IPS-15b (cell line): Measurements from ENCODE around the gene PA2G4.

Experiments used
- H3K27me3 ChIP-seq: one replicate; pipeline ENCODE4 v1.6.1; 2013; ENCODE audit warnings: low read length; ENCODE audit not compliant: control insufficient read depth, insufficient read depth
- H3K36me3 ChIP-seq: one replicate; pipeline ENCODE4 v1.6.1; 2013; ENCODE audit warnings: low read length; ENCODE audit not compliant: control insufficient read depth, insufficient read depth
- H3K4me1 ChIP-seq: one replicate; pipeline ENCODE4 v1.6.1; 2013; ENCODE audit warnings: mild to moderate bottlenecking, low read length; ENCODE audit not compliant: control insufficient read depth, insufficient read depth
- H3K4me3 ChIP-seq: one replicate; pipeline ENCODE4 v1.5.1; 2013; ENCODE audit warnings: low read depth, low read length
- H3K9ac ChIP-seq: one replicate; pipeline ENCODE4 v1.6.1; 2013; ENCODE audit warnings: low read depth, mild to moderate bottlenecking, low read length
- H3K9me3 ChIP-seq: one replicate; pipeline ENCODE4 v1.6.1; 2013; ENCODE audit warnings: mild to moderate bottlenecking, low read length; ENCODE audit not compliant: control insufficient read depth, insufficient read depth

PA2G4 gene

DNA sequence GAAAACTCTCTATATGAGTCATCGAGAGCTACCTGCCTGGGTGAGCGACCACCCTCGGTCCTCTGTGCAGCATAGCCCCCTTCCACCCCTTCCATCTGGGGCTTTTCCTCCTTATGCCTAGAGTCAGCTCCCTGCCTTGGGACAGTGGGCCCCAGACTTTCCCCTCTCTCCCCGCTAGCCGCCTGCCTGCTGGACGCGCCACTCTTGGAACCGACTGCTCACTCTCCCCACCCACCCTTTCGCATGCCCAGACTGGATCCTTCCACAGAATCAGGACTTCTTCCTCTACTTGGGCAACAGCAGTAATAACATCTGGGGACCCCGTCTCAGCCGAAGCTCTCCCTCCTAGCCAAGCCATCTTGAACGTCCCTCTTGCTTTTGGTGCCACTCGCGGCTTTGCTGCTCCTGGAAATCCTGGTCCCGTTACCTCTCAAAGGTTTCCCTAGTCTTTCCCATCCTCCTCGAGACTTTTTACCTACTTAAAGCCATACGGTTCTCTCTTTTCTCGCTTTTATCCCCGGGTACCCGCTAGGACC is 24.4 kb downstream of the PA2G4 start:
- Histone ChIP-seq H3K9ac (peak overlapping the region; percentile 74), H3K9me3 (no peaks in the 10 kb centered on the region), H3K36me3 (peaks cover 25% of the 10 kb centered on the region), H3K4me1 (peaks cover 12% of the 10 kb centered on the region), H3K27me3 (no peaks in the 10 kb centered on the region), H3K4me3 (peak overlapping the region; percentile 93)

DNA sequence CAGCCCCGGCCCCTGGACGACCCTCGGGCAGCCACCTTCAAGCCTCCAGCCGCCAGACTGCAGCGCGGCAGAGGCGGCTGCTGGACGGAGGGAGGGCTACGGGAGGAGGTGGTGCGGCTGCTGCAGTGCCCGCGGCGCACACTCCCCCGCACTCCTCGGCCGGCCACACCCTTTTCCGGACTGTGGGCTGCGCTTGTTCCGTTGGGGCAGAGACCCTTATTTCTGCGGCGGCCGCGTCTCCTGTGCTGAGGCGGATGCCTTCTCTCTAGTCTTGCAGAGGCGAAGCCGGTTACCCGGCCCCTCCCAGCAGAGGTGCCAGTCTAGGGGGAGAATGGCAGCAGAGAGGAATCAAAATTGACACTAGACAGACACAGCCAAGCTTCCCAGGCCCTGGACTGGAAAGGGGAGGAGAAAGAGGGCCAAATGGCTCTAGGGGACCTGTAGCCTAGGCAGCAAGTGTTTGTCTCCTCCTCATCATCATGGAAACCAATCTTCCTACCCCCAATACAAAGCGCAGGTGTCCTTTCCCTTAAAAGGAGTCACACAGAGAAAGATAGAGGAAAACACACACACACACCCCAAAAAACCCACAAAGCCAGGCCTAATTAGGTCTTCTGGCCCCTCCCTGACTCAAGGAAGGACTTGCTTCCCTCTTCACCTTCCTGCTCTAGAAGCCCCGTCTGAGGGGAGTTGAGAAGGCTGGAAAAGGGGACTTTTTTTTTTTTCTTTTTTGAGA is 25.0 kb downstream of the PA2G4 start:
- peaks cover 12% of the 10 kb centered on the region for H3K4me1 ChIP-seq
- no peaks in the 10 kb centered on the region for H3K27me3 ChIP-seq
- H3K9me3 ChIP-seq = no peaks in the 10 kb centered on the region
- H3K9ac ChIP-seq = peak overlapping the region; percentile 74
- peak overlapping the region; percentile 93 for H3K4me3 ChIP-seq
- H3K36me3 ChIP-seq = peaks cover 28% of the 10 kb centered on the region

DNA sequence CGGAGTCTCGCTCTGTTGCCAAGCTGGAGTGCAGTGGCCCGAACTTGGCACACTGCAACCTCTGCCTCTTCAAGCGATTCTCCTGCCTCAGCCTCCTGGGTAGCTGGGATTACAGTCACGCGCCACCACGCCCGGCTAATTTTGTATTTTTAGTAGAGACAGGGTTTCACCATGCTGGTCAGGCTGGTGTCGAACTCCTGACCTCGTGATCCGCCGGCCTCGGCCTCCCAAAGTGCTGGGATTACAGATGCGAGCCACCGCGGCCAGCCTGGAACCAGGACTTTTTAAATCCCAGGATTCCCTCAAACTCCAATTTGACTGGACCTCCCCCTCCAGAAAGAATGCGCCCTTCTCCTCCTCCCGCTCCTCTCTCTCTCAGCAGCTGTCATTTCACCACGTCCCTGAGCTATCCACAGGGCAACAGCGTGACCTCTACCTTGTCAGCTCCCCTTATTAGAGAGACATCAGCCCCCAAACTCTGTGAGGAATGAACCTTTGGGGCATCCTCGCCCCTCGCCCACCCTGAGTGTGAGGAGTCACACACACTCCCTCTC is 25.7 kb downstream of the PA2G4 start:
- Histone ChIP-seq H3K9me3 (no peaks in the 10 kb centered on the region), H3K9ac (peak overlapping the region; percentile 61), H3K36me3 (peaks cover 31% of the 10 kb centered on the region), H3K4me3 (peak overlapping the region; percentile 93), H3K27me3 (no peaks in the 10 kb centered on the region), H3K4me1 (peaks cover 12% of the 10 kb centered on the region)

GRCh38 chr12:56130876-56131275 is 26.5 kb downstream of the PA2G4 start:
- Histone ChIP-seq H3K27me3 (no peaks in the 10 kb centered on the region), H3K36me3 (peaks cover 32% of the 10 kb centered on the region), H3K4me3 (no peak overlapping the region), H3K9me3 (no peaks in the 10 kb centered on the region), H3K9ac (no peak overlapping the region), H3K4me1 (peaks cover 12% of the 10 kb centered on the region)

DNA sequence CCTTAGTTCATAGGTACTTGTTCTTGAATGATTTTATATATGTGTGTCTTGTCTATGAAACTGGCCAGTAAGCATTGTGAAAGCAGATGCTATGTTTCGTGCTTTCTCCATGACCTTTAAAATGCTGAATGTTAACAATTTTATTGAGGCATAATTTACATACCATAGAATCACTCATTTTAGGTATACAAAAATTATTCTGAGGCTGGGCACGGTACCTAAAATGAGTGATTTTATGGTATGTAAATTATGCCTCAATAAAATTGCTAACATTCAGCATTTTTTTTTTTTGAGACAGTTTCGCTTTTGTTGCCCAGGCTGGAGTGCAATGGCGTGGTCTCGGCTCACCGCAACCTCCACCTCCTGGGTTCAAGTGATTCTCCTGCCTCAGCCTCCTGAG is 30.5 kb downstream of the PA2G4 start:
- Histone ChIP-seq H3K9me3 (no peaks in the 10 kb centered on the region), H3K36me3 (peaks cover 60% of the 10 kb centered on the region), H3K4me1 (no peaks in the 10 kb centered on the region), H3K9ac (no peak overlapping the region), H3K4me3 (no peak overlapping the region), H3K27me3 (no peaks in the 10 kb centered on the region)

DNA sequence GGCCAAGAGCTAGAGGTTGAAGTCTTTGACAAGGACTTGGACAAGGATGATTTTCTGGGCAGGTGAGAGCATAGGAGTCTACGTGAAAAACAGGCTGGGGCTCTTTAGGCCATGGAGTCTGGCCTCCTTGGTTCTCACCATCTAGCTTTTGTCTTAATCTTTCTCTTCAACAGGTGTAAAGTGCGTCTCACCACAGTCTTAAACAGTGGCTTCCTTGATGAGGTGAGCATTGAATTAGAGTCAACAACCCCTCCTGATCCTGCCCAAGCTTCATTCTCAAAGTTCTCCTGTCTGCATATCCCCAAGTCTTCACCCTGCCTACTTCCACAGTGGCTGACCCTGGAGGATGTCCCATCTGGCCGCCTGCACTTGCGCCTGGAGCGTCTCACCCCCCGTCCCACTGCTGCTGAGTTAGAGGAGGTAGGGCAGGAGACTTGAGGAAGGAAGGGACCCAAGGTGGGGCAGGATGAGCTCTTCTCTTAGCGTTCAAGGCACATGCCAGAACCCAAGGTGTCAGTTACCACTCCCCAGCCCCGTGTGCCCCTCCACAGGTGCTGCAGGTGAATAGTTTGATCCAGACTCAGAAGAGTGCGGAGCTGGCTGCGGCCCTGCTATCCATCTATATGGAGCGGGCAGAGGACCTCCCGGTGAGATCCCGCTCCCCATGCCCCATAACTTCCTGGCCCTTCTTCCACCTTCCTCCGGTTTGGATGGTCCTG is 33.7 kb downstream of the PA2G4 start:
- no peak overlapping the region for H3K9ac ChIP-seq
- peaks cover 64% of the 10 kb centered on the region for H3K36me3 ChIP-seq
- H3K4me3 ChIP-seq = no peak overlapping the region
- H3K4me1 ChIP-seq = no peaks in the 10 kb centered on the region
- H3K9me3 ChIP-seq = no peaks in the 10 kb centered on the region
- no peaks in the 10 kb centered on the region for H3K27me3 ChIP-seq

GRCh38 chr12:56141946-56142784 is 37.8 kb downstream of the PA2G4 start:
- no peak overlapping the region for H3K4me3 ChIP-seq
- H3K4me1 ChIP-seq = no peaks in the 10 kb centered on the region
- H3K9ac ChIP-seq = no peak overlapping the region
- no peaks in the 10 kb centered on the region for H3K9me3 ChIP-seq
- no peaks in the 10 kb centered on the region for H3K27me3 ChIP-seq
- peaks cover 55% of the 10 kb centered on the region for H3K36me3 ChIP-seq

- H3K27me3 ChIP-seq = no peaks in the 10 kb centered on the region
- H3K9ac ChIP-seq = no peak overlapping the region
- H3K4me3 ChIP-seq = no peak overlapping the region
- no peaks in the 10 kb centered on the region for H3K9me3 ChIP-seq
- no peaks in the 10 kb centered on the region for H3K4me1 ChIP-seq
- H3K36me3 ChIP-seq = peaks cover 47% of the 10 kb centered on the region
These were observed 38.9 kb downstream of the PA2G4 start for GRCh38 chr12:56143217-56143616.

GRCh38 chr12:56143870-56144269 is 39.5 kb downstream of the PA2G4 start:
- Histone ChIP-seq H3K9me3 (no peaks in the 10 kb centered on the region), H3K4me1 (no peaks in the 10 kb centered on the region), H3K9ac (no peak overlapping the region), H3K36me3 (peaks cover 40% of the 10 kb centered on the region), H3K4me3 (no peak overlapping the region), H3K27me3 (no peaks in the 10 kb centered on the region)

DNA sequence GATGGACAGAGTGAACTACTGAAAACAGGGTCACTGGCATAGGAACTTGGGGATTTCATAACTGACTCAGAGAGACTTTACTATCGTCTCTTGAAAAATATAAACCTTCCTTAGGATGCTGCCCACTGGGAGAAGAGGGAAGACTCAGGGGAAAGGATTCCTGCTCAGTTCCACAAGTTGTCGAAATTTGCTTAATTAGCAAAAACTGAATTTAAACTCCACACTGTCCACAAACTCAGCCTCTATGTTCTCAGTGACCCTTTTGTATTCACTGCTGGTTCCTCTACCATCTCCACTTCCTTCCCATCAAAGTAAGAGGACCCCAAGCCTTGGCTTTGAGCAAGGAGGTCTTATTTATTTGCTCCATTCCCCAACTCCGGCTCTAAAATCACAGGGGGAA is 40.9 kb downstream of the PA2G4 start:
- no peaks in the 10 kb centered on the region for H3K9me3 ChIP-seq
- H3K36me3 ChIP-seq = peaks cover 29% of the 10 kb centered on the region
- H3K27me3 ChIP-seq = no peaks in the 10 kb centered on the region
- no peak overlapping the region for H3K4me3 ChIP-seq
- H3K4me1 ChIP-seq = no peaks in the 10 kb centered on the region
- H3K9ac ChIP-seq = no peak overlapping the region
